GM19035 (cell line): ENCODE results near the gene RAD51B.
A peak's percentile ranks its signal among the peaks of the same experiment; 100 is the strongest.

Experiments used
- ATAC-seq: cut with Tn5 transposase; IDR thresholded peaks from one replicate; pipeline ENCODE4 v1.9.1; 2021; ENCODE audit not compliant: unreplicated experiment

Gene RAD51B

DNA sequence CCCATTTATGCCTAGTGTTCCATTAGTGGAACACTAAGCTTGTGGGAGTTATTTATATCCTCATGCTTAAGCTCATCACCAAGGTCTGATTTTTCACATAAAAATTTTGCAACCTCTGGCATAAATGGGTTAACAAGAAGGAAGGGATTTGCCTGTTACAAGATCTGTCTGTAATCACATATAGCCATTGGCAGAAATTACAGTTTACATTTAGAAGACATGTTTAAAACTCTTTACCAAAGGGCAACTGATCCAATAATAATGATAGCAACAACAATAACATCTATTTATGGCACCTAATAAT, 550.4 kb downstream of the RAD51B start:
- ATAC-seq: no peak

DNA sequence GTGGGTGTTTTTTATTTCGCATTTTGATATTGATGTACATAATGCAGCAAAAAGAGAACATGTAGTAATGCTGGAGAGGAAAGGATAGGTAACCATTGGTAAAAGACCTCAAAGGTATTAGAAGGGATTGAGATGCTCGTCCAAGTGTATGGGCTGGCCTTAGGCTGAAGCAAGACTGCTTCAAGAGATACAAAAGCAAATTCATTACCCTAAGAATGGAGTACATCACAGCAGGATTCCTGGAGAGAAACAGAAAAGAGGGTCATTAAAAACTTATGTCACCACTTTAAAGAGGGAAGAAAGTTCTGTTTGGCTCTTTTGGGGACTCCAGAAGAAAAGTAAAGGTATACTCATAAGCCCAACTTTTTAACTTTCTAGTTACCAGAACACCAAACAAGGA, 552.8 kb downstream of the RAD51B start:
- no peak for ATAC-seq

DNA sequence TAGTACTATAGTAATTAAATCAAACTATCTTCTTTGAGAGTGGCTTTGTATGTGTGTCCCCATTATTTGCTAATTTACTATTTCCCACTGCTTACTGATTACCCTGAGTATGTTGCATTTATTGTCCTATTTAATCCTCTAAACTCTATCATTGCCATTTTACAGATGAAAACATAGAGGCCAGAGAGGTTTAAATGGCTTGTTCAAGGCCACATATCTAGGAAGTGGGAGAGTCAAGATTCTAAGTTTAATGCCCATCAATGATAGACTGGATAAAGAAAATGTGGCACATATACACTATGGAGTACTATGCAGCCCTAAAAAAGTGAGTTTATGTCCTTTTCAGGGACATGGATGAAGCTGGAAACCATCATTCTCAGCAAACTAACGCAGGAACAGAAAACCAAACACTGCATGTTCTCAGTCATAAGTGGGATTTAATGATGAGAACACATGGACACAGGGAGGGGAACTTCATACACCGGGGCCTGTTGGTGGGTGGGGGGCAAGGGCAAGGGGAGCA, 553.6 kb downstream of the RAD51B start:
- no peak for ATAC-seq

DNA sequence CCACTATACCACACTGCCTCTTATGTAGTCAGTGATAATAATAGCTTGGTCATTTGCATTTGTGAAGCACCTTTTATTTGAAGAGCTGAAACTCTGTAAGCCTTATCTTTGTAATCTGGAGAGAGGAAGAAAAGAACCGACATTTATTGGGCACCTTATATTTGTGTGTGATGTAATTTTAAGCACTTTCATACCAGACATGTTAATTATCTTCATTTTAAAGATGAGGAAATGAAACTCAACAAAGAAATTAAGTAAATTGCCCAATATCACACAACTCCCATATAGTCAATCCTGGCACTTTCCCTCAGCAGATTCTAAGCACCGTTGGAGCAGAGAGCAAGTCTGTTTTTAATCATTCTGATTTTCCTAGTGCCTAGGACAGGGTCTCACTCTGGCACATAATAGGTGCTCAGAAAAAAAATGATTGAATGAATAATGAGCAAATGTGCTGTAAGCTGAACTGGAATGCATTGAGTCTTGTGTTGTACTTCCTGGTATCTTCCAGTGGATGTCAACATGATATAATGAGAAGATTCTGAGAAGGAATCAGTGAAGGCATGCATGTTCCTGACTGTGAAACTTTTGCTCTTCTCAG, 554.4 kb downstream of the RAD51B start:
- no peak for ATAC-seq

DNA sequence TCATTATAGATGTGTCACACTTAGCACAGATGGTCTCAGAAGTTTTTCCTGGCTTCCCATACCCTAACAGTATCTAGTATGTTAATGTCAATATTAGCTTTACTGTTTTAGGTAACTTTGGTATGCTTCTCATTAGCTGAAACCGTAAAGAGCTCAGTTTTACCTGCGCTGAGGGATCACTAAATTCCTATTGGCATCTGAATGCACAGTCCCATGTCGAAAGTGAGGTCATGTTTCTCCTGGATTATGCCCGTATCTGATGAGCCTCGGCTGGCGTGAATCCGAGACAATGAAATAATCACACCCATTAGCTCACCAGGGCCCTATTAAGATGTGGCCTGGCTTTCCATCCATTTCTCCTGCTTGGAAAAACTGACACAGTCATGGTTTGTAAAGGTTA, 555.1 kb downstream of the RAD51B start:
- ATAC-seq: no peak

DNA sequence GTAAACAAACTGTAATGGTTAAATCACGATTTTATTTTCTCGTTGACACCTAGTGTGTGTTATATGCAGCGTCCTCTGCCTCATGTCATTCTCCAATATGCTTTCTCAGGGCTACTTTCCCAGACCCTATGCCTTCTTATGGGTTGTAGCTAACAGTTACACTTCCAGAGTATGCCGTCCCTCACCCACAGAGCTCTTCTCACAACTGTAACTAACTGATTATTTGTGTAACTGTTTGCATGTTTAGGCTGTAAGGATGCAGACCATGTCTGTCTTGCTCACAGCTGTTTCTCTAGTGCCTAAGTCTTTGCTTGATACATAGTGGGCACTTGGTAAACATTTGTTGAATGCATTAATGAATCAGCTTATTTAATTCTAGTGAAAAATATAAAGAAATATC, 555.8 kb downstream of the RAD51B start:
- no peak for ATAC-seq

GRCh38 chr14:68376067-68376779, 556.6 kb downstream of the RAD51B start:
- no peak for ATAC-seq

- ATAC-seq: no peak
These were observed 557.4 kb downstream of the RAD51B start for GRCh38 chr14:68377006-68377405.

GRCh38 chr14:68377459-68377858, 557.9 kb downstream of the RAD51B start:
- ATAC-seq: no peak

- no peak for ATAC-seq
These were observed 560.1 kb downstream of the RAD51B start for GRCh38 chr14:68379510-68380328.

GRCh38 chr14:68380329-68380741, 560.8 kb downstream of the RAD51B start:
- peak; percentile 63 for ATAC-seq

DNA sequence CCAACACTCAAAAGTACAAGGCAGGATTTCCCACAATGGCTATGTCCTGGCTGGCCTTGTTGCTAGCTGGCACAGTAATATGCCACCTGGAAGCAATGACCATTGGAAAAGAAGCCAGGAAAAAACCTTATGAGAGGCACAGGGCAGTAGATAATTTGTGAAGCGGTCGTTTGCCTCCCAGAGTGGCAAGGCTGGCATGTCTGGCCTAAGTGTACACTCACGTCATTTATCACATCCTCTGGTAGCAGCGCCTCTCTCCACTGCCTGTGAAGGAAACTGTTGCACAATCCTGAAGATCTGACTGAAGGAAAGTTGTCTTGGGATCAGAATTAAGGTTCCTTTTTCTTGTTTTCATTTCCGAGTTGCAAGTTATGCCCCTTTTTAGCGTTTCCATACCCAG, 564.8 kb downstream of the RAD51B start:
- no peak for ATAC-seq

DNA sequence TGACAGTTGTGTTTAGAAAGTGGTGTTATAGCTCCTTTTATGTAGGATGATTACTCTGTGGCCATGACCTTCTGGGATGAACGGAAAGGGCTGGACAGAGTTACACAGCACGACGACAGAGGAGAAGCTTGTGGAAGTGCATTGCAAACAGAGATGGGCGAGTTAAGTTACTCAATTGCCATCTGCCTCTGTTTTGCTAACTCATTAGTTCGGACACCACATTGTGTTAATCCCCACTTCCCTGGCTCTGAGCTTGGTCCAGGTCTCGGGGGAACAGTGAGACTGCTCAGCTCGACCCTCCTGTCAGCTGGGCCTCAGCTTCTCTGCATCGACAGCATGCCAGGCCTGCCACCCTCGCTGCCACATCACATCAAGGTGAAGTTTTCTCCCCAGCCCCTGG, 565.3 kb downstream of the RAD51B start:
- ATAC-seq: no peak

GRCh38 chr14:68386446-68386845, 566.9 kb downstream of the RAD51B start:
- ATAC-seq: no peak

- no peak for ATAC-seq
These were observed 567.6 kb downstream of the RAD51B start for GRCh38 chr14:68386950-68387779.

- no peak for ATAC-seq
These were observed 570.4 kb downstream of the RAD51B start for GRCh38 chr14:68389943-68390342.

DNA sequence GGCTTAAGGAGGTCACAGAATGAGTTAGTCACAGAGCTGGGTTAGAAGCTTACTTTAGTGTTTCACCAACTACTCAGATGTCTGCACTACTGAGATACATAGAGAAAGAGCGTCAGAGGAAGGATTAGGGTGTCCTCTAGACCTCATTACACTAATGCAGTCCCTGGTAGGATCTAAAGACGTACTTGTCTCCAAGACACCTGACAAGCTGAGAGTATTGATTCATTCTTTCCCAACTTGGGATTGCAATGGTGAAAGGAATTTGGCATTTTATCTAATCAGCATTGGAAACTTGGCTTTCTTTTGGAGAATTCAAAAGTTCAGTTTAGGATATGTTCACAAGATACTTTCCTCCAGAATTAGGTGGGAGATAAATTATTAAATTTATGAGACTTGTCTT, 571.2 kb downstream of the RAD51B start:
- ATAC-seq: no peak

DNA sequence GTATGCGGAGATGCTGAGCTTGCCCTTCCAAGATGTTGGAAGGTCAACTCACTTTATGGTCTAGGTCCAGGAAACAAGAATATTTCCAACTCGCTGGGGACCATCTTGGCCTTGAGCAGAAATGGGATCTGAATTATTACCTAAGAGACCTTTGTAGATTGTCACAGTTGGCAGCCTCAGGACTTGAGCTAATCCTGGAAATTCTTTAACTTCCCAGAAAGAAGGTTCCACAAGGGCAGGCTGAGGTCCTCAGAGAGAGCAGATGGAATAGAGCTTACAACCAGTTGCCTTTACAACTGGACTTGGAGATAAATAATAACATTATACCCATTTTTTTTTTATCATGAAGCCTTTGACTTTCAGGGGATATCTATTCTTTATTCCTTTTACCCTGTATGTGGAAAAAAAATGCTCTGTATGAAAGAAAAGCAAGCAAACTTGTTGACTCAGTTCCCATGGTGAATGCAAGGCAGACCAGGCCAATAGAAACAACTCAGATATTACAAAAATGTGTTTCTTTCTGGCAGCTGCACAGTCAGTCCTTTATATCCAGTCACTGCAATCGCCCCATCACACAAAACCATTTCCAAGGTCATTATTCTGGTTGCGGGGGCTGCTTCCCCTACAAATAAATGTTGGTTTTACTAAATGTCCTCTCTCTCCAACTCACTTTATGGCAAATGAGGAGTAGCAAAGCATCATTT, 571.9 kb downstream of the RAD51B start:
- ATAC-seq: no peak

DNA sequence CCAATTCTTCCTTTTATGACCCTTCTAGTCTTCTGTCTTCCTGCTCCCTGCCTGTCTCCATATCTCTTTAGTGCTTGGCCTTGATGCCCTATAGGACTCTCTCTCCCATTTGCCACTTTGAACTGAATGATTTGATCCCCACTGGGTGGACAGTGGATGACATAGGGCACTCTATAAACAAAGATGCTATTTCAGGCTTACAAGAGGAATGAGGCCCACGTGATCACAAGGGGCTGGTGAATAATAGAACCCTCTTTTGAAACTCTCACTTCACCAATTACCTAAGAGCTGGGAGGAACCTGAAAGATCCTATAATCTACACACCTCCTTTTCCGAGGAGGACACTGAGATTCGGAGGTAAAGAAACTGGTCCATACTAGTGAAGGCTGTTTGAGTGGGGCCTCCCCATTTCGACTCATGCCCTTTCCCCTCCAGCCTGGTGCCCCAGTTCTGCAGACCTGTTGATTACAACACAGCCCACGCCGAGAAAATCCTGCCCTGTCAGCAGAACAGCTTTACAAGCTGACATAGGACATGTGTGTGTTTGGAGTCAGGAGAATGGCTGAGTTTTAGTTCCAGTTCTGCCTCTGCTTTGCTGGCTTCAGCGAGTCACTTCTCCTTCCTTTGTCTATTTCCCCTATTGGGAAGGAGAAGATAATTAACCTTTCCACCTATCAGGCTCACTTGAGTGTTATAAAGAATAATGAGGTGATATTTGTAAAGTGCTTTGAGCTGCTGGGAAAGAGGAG, 573.0 kb downstream of the RAD51B start:
- no peak for ATAC-seq

- no peak for ATAC-seq
These were observed 573.7 kb downstream of the RAD51B start for GRCh38 chr14:68393259-68393658.
